GM19193 (cell line): ENCODE data around the gene SRGAP3.

ENCODE experiments used
- POLR2A ChIP-seq: IDR thresholded peaks from 4 replicates; pipeline ENCODE4 v1.6.1; 2011; ENCODE audit not compliant: insufficient read depth, insufficient read length; ENCODE audit errors: extremely low read depth

The SRGAP3 gene

GRCh38 chr3:9183811-9184460 is 65.5 kb downstream of the SRGAP3 start:
- no peak for TF ChIP-seq POLR2A

- no peak for TF ChIP-seq POLR2A
Measured at GRCh38 chr3:9183011-9183410, 66.4 kb downstream of the SRGAP3 start.

GRCh38 chr3:9180764-9181117 is 68.7 kb downstream of the SRGAP3 start:
- no peak for TF ChIP-seq POLR2A

GRCh38 chr3:9179826-9180763 is 69.4 kb downstream of the SRGAP3 start:
- TF ChIP-seq POLR2A = no peak

GRCh38 chr3:9178697-9179096 is 70.7 kb downstream of the SRGAP3 start:
- no peak for TF ChIP-seq POLR2A

GRCh38 chr3:9175421-9175820 is 74.0 kb downstream of the SRGAP3 start:
- no peak for TF ChIP-seq POLR2A

GRCh38 chr3:9173445-9173844 is 76.0 kb downstream of the SRGAP3 start:
- TF ChIP-seq POLR2A = no peak

- no peak for TF ChIP-seq POLR2A
Measured at GRCh38 chr3:9172851-9173321, 76.6 kb downstream of the SRGAP3 start.

- TF ChIP-seq POLR2A = no peak
Measured at GRCh38 chr3:9170851-9171160, 78.6 kb downstream of the SRGAP3 start.

GRCh38 chr3:9169956-9170850 is 79.2 kb downstream of the SRGAP3 start:
- no peak for TF ChIP-seq POLR2A

GRCh38 chr3:9169326-9169725 is 80.1 kb downstream of the SRGAP3 start:
- TF ChIP-seq POLR2A = no peak

GRCh38 chr3:9168241-9168741 is 81.2 kb downstream of the SRGAP3 start:
- peak; percentile 15 for TF ChIP-seq POLR2A

- TF ChIP-seq POLR2A = no peak
Measured at GRCh38 chr3:9167222-9167621, 82.2 kb downstream of the SRGAP3 start.

GRCh38 chr3:9165421-9165820 is 84.0 kb downstream of the SRGAP3 start:
- no peak for TF ChIP-seq POLR2A

- TF ChIP-seq POLR2A = no peak
Measured at GRCh38 chr3:9163289-9163688, 86.2 kb downstream of the SRGAP3 start.

- no peak for TF ChIP-seq POLR2A
Measured at GRCh38 chr3:9161811-9162210, 87.6 kb downstream of the SRGAP3 start.

- TF ChIP-seq POLR2A = no peak
Measured at GRCh38 chr3:9161298-9161697, 88.1 kb downstream of the SRGAP3 start.
